ENCODE results near the gene ALDH4A1.

ALDH4A1 gene

DNA sequence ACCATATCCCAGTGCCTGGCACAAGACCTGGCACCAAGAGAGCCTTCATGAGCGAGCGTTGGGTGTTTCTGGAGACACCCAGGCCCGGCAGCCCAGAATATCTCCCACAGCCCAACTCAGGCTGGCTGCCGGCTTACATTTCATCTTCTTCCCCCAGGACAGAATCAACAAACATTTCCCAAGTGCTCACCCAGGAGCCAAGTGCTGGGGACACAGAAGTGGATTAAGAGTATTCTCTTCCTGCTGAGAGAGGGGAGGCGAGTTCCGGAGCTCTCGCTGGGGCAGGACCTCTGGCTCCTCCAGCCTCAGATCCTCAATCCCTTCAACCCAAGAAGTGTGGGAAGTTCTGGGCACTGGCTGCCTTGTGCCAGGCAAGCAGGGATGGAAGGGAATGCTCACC lies 30.5 kb upstream of the ALDH4A1 start:
- H3K4me3 ChIP-seq (ENCODE audit: low read depth, low read length): no peak overlapping the region
- TF ChIP-seq, protein P1, sequence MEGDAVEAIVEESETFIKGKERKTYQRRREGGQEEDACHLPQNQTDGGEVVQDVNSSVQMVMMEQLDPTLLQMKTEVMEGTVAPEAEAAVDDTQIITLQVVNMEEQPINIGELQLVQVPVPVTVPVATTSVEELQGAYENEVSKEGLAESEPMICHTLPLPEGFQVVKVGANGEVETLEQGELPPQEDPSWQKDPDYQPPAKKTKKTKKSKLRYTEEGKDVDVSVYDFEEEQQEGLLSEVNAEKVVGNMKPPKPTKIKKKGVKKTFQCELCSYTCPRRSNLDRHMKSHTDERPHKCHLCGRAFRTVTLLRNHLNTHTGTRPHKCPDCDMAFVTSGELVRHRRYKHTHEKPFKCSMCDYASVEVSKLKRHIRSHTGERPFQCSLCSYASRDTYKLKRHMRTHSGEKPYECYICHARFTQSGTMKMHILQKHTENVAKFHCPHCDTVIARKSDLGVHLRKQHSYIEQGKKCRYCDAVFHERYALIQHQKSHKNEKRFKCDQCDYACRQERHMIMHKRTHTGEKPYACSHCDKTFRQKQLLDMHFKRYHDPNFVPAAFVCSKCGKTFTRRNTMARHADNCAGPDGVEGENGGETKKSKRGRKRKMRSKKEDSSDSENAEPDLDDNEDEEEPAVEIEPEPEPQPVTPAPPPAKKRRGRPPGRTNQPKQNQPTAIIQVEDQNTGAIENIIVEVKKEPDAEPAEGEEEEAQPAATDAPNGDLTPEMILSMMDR (IDR thresholded peaks at IDR 0.05; ENCODE audit: low read depth, low read length, missing control alignments): no peak
- DNase-seq (ENCODE audit: low read depth): no peak

- TF ChIP-seq, protein P1 (IDR thresholded peaks at IDR 0.05; ENCODE audit: low read depth, low read length, missing control alignments): no peak
- H3K4me3 ChIP-seq (ENCODE audit: low read depth, low read length): no peak overlapping the region
- DNase-seq (ENCODE audit: low read depth): no peak
Measured at GRCh38 chr1:18932387-18932786, 30.0 kb upstream of the ALDH4A1 start.

- H3K4me3 ChIP-seq (ENCODE audit: low read depth, low read length): no peak overlapping the region
- TF ChIP-seq, protein P1 (IDR thresholded peaks at IDR 0.05; ENCODE audit: low read depth, low read length, missing control alignments): no peak
- no peak for DNase-seq (ENCODE audit: low read depth)
Measured at GRCh38 chr1:18931730-18932129, 29.4 kb upstream of the ALDH4A1 start.

DNA sequence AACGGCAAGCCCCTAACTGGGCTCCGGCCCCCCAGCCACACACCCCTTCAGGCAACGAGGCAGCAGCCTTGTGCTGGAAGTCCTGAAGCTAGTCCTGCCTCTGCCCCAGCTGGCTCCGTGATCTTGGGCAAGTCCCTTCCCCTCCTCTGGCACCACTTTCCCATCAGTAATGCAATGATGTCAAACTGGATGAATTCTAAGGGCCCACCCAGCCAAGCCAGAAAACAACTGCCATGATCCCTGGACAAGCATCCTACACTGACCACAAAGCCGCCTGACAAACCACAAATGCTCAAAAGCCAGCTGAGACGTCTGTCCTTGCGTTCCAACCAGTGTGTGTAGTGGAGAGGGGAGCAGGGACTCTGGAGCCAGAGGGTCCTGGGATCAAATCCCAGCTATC lies 27.3 kb upstream of the ALDH4A1 start:
- TF ChIP-seq, protein P1 (IDR thresholded peaks at IDR 0.05; ENCODE audit: low read depth, low read length, missing control alignments): no peak
- DNase-seq (ENCODE audit: low read depth): no peak
- H3K4me3 ChIP-seq (ENCODE audit: low read depth, low read length): no peak overlapping the region

GRCh38 chr1:18928985-18929384 lies 26.6 kb upstream of the ALDH4A1 start:
- H3K4me3 ChIP-seq (ENCODE audit: low read depth, low read length): no peak overlapping the region
- TF ChIP-seq, protein P1 (IDR thresholded peaks at IDR 0.05; ENCODE audit: low read depth, low read length, missing control alignments): no peak
- no peak for DNase-seq (ENCODE audit: low read depth)

- TF ChIP-seq, protein P1 (IDR thresholded peaks at IDR 0.05; ENCODE audit: low read depth, low read length, missing control alignments): no peak
- H3K4me3 ChIP-seq (ENCODE audit: low read depth, low read length): no peak overlapping the region; the same call in 1 of the 2 replicates
- no peak for DNase-seq (ENCODE audit: low read depth)
Measured at GRCh38 chr1:18928406-18928805, 26.1 kb upstream of the ALDH4A1 start.

- peak overlapping the region; percentile 58 for H3K4me3 ChIP-seq (ENCODE audit: low read depth, low read length)
- TF ChIP-seq, protein P1 (IDR thresholded peaks at IDR 0.05; ENCODE audit: low read depth, low read length, missing control alignments): no peak
- DNase-seq (ENCODE audit: low read depth): no peak
Measured at GRCh38 chr1:18927654-18928272, 25.4 kb upstream of the ALDH4A1 start.

All from GM12864 (cell line).